GM18861 (cell line): ENCODE data around the gene ISOC2.
"Not testable (repeated sequence)": the region's sequence is repeated elsewhere in the genome, so short reads cannot be mapped to it uniquely, and the experiment has no call there.

Source experiments
- ATAC-seq: cut with Tn5 transposase; IDR thresholded peaks from one replicate; pipeline ENCODE4 v1.9.1; 2021; ENCODE audit not compliant: unreplicated experiment

ISOC2 gene

DNA sequence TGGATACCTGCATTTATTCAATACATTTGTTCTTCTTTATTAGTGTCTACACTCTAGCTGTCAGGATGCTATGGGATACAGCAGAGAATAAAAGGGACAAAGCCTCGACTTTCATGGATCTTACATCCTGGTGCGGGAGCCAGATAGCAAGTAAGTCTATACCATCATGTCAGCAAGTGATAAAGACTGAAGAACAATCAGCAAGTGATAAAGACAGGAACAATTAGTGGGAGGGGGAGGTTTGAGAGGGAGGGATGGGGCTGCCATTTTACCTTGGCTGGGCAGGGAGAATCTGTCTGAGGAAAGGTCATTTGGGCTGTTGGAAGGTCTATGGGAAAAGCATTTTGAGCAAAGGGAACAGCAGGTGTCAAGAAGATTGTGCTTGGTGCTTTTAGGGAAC is 51.3 kb downstream of the ISOC2 start:
- no peak for ATAC-seq

- ATAC-seq = not testable (repeated sequence)
These were observed 52.3 kb downstream of the ISOC2 start for GRCh38 chr19:55409179-55409578.

DNA sequence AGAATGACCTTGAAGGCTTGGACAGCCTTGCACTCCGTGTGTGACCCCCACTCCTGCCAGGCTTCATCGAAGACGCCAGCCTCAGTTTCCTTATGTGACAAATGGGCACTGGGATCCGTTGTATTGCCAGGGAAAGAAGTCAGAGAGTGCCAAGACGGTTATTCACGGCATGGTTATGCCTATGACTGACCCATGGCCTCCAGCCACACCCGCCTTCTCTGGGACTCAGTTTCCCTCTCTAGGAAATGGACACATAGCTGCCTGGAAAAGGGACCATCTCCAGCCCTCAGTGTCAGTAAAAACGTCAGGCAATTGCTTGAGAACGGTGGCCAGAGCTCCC is 52.9 kb downstream of the ISOC2 start:
- no peak for ATAC-seq

DNA sequence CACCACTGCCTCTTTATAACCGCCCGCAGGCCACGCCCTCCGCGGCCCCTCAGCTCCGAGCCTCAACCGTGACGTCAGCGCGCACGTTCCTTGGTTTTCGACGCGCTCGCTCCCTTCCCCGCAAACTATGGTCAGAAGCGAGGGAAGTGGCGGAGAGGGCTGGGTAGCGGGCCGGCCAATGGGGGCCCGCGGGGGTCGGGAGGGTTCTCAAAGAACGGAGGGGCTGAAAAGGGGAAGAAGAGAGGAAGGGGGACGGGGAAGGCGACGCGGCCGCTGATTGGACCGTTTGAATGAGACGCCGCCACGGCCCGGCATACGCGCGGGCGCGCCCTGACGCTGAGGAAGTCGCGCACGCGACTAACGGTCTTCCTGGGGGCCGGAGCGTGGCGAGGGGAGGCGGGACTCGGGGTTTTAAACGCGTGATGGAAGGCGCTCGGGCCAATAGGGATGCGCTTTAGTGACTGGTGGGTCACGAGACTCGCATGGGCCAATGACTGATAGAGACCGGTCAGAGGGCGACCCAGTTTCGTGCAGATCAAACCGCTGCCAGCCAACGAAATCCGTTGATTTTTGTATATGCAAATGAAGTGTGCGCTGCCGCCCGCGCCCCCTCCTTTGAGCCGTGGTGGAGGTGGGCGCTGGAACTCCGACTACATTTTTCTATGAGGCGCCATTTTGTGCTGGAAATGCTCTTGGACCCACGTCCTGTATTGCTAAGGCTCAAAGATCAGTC is 53.5 kb downstream of the ISOC2 start:
- ATAC-seq = peak; percentile 66

DNA sequence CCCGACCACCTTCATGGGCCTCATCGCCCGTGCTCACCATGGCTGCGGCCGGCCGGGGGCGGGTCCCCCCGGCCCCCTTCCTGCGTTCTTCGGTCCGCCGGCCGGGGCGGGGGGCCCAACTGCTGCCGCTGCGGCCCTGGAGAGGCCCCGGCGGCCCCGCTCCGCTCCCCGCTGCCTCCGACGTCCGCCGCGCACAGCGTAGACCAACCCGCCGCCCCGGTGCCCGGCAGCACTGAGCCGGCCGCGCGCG is 54.0 kb downstream of the ISOC2 start, which contains the start of gene UBE2S:
UBE2S (minus strand) TSS at position 239 of the 250 bp plus-strand sequence; CDS start at position 40, 199 bp downstream.
- ATAC-seq = peak; percentile 59

- no peak for ATAC-seq
These were observed 54.5 kb downstream of the ISOC2 start for GRCh38 chr19:55406826-55407549.

GRCh38 chr19:55406091-55406825 is 55.2 kb downstream of the ISOC2 start:
- no peak for ATAC-seq

DNA sequence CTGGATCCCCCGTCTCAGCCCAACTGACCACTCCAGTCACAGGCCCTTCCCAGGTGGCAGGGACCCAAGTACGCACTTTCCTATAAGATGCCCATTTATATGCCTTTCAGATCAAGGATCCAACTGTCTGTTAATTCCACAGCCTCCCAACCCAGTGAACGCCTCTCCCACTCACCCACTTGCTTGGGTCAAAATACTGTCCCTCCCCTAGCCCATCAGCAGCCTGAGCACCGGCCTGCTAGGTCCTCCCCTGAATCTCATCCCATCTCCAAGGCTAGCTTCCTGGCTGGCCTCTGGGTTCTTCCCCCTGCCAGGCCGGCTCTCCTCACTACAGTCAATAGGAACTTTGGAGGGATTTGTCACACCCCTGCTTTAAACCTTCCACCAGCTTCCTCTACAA is 55.8 kb downstream of the ISOC2 start:
- ATAC-seq = no peak
